Aorta (tissue), 5 donors: ENCODE data around the gene HS1BP3. TPM values are rescaled to one million over a fixed set of nuclear protein-coding genes. Genes with fewer than 3 reads are reported as not detected.

Experiments used
- ATAC-seq: fragments of 200-7000 bp; cut with Tn5 transposase; one replicate; pipeline ENCODE4 v1.9.1; 2022; ENCODE audit warnings: moderate library complexity; ENCODE audit not compliant: low FRiP score
- DNase-seq, 2 donors: peaks; one replicate each; pipeline ENCODE4 v3.0.0-alpha.2; 2020
- H3K27ac ChIP-seq, 2 donors: one replicate each; pipeline ENCODE4 v1.5.1; 2013; ENCODE audit warnings: low read length in 2 of 2, mild to moderate bottlenecking in 2 of 2, moderate library complexity in 2 of 2, control low read depth in 1 of 2, inconsistent platforms in 1 of 2, low read depth in 1 of 2
- H3K27me3 ChIP-seq, 2 donors: one replicate each; pipeline ENCODE4 v1.6.1; 2013; ENCODE audit warnings: control low read depth in 1 of 2, low read length in 1 of 2, mild to moderate bottlenecking in 1 of 2, moderate library complexity in 1 of 2; ENCODE audit not compliant: insufficient read depth in 2 of 2, control insufficient read depth in 1 of 2
- H3K36me3 ChIP-seq, 2 donors: one replicate each; pipeline ENCODE4 v1.6.1; 2013; ENCODE audit warnings: control low read depth in 1 of 2, low read length in 1 of 2, mild to moderate bottlenecking in 1 of 2; ENCODE audit not compliant: insufficient read depth in 2 of 2, control insufficient read depth in 1 of 2
- H3K4me1 ChIP-seq, 2 donors: one replicate each; pipeline ENCODE4 v1.6.1; 2013; ENCODE audit warnings: low read length in 2 of 2, control low read depth in 1 of 2, mild to moderate bottlenecking in 1 of 2, moderate library complexity in 1 of 2; ENCODE audit not compliant: insufficient read depth in 2 of 2, control insufficient read depth in 1 of 2
- H3K4me3 ChIP-seq, 2 donors: one replicate each; pipeline ENCODE4 v1.5.1; 2013; ENCODE audit warnings: low read length in 2 of 2, control low read depth in 1 of 2, mild to moderate bottlenecking in 1 of 2
- H3K9me3 ChIP-seq: one replicate; pipeline ENCODE4 v1.6.1; 2013; ENCODE audit warnings: mild to moderate bottlenecking, low read length; ENCODE audit not compliant: control insufficient read depth
- WGBS, 2 donors: extraction: QIAGEN DNeasy Blood & Tissue Kit; methylation state at CpG; one replicate each; pipeline ENCODE4 v1.1.7; 2013; 5-methylcytosine and 5-hydroxymethylcytosine counted together
- intact Hi-C, 2 donors: fragments of 100-400 bp; cut with DNase I; formaldehyde crosslinking; loops; one replicate each; pipeline versions ENCODE4 v1.14.2 to v1.15.0; 2022
- polyA plus RNA-seq, 2 donors: library from polyadenylated mRNA; stranded (reverse); fragments of 200-250 nt; gene quantifications; one replicate each; pipeline ENCODE4 v1.2.3, GENCODE V29; 2013
- total RNA-seq, 2 donors: library from RNA; stranded (reverse); fragmentation: NEBNext Ultra II Directional; extraction: Animal tissue kit (Norgen Biotek cat#: 25700); gene quantifications; one replicate each; pipeline ENCODE4 v1.2.1, GENCODE V29; 2021
- donor health status: healthy with polysubstance abuse.
- donor health status: Bipolar disorder and iron deficiency.
- donor health status: DM: no; HTN: no; CAD: no.
- donor health status: DM: no; HTN: no; CAD: no.
- donor health status: DM: yes; HTN: yes; CAD: no.

The HS1BP3 gene
- total and polyA plus RNA-seq, 4 donors, result 27.5 to 42.3 (median 34.2) TPM

GRCh38 chr2:20671736-20672080 is 20.8 kb upstream of the HS1BP3 start:
- Histone ChIP-seq H3K4me1 (no peaks in the 10 kb centered on the region), H3K27ac (no peak overlapping the region), H3K4me3 (no peak overlapping the region), H3K9me3 (no peaks in the 10 kb centered on the region), H3K27me3 (no peaks in the 10 kb centered on the region), H3K36me3 (peaks cover 0 to 2% of the 10 kb centered on the region in 2 donors)
- intact Hi-C loops, result loop anchor here in 1 of 2 donors (5.0 kb wide), 1 partner anchor 366 kb away; no protein-coding TSS in a partner anchor
- 71 to 76% methylated on average over 13 of the region's 13 CpGs for WGBS, 2 donors
- ATAC-seq, result no peak
- DNase-seq, result no peak

GRCh38 chr2:20671036-20671735 is 20.3 kb upstream of the HS1BP3 start:
- Histone ChIP-seq H3K36me3 (peaks cover 0 to 2% of the 10 kb centered on the region in 2 donors), H3K4me3 (no peak overlapping the region), H3K9me3 (no peaks in the 10 kb centered on the region), H3K27ac (no peak overlapping the region), H3K27me3 (no peaks in the 10 kb centered on the region), H3K4me1 (no peaks in the 10 kb centered on the region)
- DNase-seq (peak in 1 of 2 donors; percentile 27), ATAC-seq (no peak)
- WGBS, 2 donors, result 81 to 83% methylated on average over 58 to 60 of the region's 60 CpGs
- intact Hi-C loops, result loop anchor here in 1 of 2 donors (5.0 kb wide), 1 partner anchor 366 kb away; no protein-coding TSS in a partner anchor

- H3K27me3 ChIP-seq, result no peaks in the 10 kb centered on the region
- H3K4me1 ChIP-seq, result no peaks in the 10 kb centered on the region
- WGBS, 2 donors, result 78 to 81% methylated on average over 78 to 83 of the region's 83 CpGs
- H3K9me3 ChIP-seq, result no peaks in the 10 kb centered on the region
- no peak overlapping the region for H3K4me3 ChIP-seq
- ATAC-seq (no peak), DNase-seq (peak in 1 of 2 donors; percentile 50)
- H3K36me3 ChIP-seq, result peaks cover 0 to 2% of the 10 kb centered on the region in 2 donors
- H3K27ac ChIP-seq, result no peak overlapping the region
- intact Hi-C loops, result loop anchor here in 1 of 2 donors (5.0 kb wide), 1 partner anchor 367 kb away; no protein-coding TSS in a partner anchor
Measured at GRCh38 chr2:20670315-20671035, 19.6 kb upstream of the HS1BP3 start.

GRCh38 chr2:20669562-20670314 is 18.8 kb upstream of the HS1BP3 start:
- DNase-seq (peak in 1 of 2 donors; percentile 40), ATAC-seq (no peak)
- no peaks in the 10 kb centered on the region for H3K4me1 ChIP-seq
- H3K27ac ChIP-seq, result no peak overlapping the region
- no peaks in the 10 kb centered on the region for H3K27me3 ChIP-seq
- H3K4me3 ChIP-seq, result no peak overlapping the region
- 87 to 91% methylated on average over 45 of the region's 45 CpGs for WGBS, 2 donors
- intact Hi-C loops, result loop anchor here in 1 of 2 donors (5.0 kb wide), 1 partner anchor 368 kb away; no protein-coding TSS in a partner anchor
- peaks cover 0 to 2% of the 10 kb centered on the region in 2 donors for H3K36me3 ChIP-seq
- H3K9me3 ChIP-seq, result no peaks in the 10 kb centered on the region

GRCh38 chr2:20668871-20669475 is 18.1 kb upstream of the HS1BP3 start:
- Histone ChIP-seq H3K36me3 (peaks cover 0 to 2% of the 10 kb centered on the region in 2 donors), H3K4me1 (no peaks in the 10 kb centered on the region), H3K27ac (peak overlapping the region in 1 of 2 donors; percentile 14), H3K27me3 (no peaks in the 10 kb centered on the region), H3K9me3 (no peaks in the 10 kb centered on the region), H3K4me3 (peak overlapping the region in 1 of 2 donors; percentile 74)
- intact Hi-C loops, result no loop called here
- WGBS, 2 donors, result 46 to 58% methylated on average over 8 of the region's 8 CpGs
- ATAC-seq (no peak), DNase-seq (no peak)

- no peaks in the 10 kb centered on the region for H3K27me3 ChIP-seq
- peak overlapping the region in 1 of 2 donors; percentile 14 for H3K27ac ChIP-seq
- ATAC-seq (no peak), DNase-seq (peak in 1 of 2 donors; percentile 43)
- no peaks in the 10 kb centered on the region for H3K9me3 ChIP-seq
- intact Hi-C loops, result no loop called here
- WGBS, 2 donors, result 60 to 64% methylated on average over 6 of the region's 6 CpGs
- H3K4me3 ChIP-seq, result peak overlapping the region; percentile 33 to 74
- H3K36me3 ChIP-seq, result peaks cover 0 to 2% of the 10 kb centered on the region in 2 donors
- no peaks in the 10 kb centered on the region for H3K4me1 ChIP-seq
Measured at GRCh38 chr2:20668451-20668850, 17.6 kb upstream of the HS1BP3 start.

GRCh38 chr2:20667531-20668401 is 16.9 kb upstream of the HS1BP3 start:
- Histone ChIP-seq H3K4me3 (peak overlapping the region; percentile 33 to 74), H3K27me3 (no peaks in the 10 kb centered on the region), H3K9me3 (no peaks in the 10 kb centered on the region), H3K36me3 (peaks cover 0 to 2% of the 10 kb centered on the region in 2 donors), H3K4me1 (no peaks in the 10 kb centered on the region), H3K27ac (peak overlapping the region in 1 of 2 donors; percentile 19)
- DNase-seq (peak in 1 of 2 donors; percentile 48), ATAC-seq (no peak)
- WGBS, 2 donors, result 3% methylated on average over 27 to 39 of the region's 39 CpGs
- intact Hi-C loops, result loop anchor here in 1 of 2 donors (2.0 kb wide), 1 partner anchor 295 kb away; no protein-coding TSS in a partner anchor
